NOMO-1 (cell line): ENCODE measurements around the gene SRCAP.

Experiments
- DNase-seq, 2 experiments: peaks; one replicate each; lab custom pipeline; 2025; ENCODE audit not compliant: unreplicated experiment in 2 of 2; lab: John Stamatoyannopoulos, UW

Gene SRCAP

DNA sequence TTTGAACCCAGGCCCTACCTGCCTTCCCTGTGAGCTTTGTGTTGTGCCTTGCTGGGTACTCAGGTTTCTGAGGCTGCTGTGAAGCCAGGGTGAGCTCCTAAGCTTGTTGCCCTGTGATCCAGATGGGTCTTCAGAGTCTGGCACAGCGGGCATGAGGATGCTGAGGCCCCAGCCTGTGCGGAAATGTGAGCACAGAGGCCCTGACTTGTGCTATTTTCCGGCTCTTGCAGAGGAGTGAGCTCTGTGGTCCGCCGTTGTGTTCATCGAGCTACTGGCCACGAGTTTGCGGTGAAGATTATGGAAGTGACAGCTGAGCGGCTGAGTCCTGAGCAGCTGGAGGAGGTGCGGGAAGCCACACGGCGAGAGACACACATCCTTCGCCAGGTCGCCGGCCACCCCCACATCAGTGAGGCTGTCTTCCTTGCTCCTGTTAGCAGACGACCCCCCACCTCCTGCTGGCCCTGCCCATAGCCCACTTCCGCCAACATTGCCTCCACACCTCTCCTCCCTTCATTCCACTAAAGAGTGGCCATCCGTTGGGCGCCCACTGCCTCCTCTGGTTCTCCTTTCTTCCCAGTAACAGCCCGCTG lies 52.0 kb downstream of the SRCAP start:
- no peak for DNase-seq

DNA sequence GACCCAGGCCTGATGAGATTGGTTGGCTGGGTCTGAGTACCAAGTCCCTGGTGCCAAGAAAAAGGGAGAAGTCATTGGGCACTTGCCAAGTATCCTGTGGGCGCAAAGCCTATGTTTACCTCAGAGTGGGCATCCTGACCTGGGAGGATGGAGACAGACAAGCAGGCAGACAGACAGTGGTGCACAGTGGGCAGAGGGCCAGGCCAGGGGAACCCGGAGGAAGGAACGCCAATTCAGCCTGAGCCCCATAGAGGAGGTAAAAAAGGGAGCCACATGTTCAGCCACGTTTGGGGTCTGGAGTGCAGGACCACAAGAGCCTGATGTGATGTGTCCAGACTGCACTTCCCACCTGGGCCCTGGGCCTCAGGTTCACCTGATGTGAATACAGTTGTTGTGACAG lies 54.6 kb downstream of the SRCAP start:
- DNase-seq = no peak

DNA sequence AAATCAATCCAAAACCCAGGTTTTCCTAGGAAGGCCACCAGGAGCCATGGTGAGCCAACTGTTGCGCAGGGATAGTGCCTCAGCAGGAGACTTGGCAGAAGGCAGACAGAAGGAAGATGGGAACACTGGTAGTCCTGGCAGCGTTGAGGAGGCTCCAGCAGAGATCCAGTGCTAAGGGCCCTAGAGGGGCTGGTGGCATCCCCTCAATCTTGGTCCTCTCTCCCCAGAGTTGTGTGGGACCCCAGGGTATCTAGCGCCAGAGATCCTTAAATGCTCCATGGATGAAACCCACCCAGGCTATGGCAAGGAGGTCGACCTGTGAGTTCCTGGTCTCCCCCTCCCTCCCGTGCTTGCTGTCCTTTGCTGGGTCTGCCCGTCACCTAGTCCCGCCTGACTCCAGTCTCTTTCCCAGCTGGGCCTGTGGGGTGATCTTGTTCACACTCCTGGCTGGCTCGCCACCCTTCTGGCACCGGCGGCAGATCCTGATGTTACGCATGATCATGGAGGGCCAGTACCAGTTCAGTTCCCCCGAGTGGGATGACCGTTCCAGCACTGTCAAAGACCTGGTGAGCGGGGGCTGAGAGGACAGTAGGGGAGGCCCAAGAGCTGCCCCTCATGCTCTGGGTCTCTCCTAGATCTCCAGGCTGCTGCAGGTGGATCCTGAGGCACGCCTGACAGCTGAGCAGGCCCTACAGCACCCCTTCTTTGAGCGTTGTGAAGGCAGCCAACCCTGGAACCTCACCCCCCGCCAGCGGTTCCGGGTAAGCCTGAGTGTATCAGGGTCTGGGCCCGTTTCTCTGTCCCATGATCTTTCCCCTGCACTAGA lies 57.2 kb downstream of the SRCAP start:
- DNase-seq = no peak

GRCh38 chr16:30756781-30757100 lies 57.8 kb downstream of the SRCAP start:
- DNase-seq = no peak

DNA sequence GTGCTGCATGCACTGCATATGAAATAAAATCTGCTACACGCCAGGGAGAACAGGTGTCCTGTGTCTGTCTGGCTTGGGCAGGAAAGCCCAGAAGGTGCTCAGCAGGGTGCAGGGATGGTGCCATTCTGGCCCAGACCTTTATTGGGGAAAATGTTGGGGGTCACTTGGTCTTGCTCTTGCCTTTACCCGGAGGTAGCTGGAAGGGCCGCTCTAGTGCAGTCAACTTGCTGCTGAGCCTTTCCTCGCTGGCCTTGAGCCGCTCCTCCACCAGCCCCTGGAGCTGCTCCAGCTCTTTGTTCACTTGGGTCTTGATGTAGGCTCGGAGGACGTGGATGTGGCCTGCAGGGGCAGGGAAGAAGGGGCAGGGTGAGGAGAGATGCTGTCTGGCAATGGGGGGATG lies 58.3 kb downstream of the SRCAP start:
- DNase-seq = no peak

GRCh38 chr16:30758988-30759491 lies 60.1 kb downstream of the SRCAP start:
- DNase-seq = peak; percentile 90 to 96

- no peak for DNase-seq
Measured at GRCh38 chr16:30760001-30760559, 61.1 kb downstream of the SRCAP start.

- DNase-seq = peak in 1 of 2 experiments; percentile 21
Measured at GRCh38 chr16:30760577-30761426, 61.8 kb downstream of the SRCAP start.

DNA sequence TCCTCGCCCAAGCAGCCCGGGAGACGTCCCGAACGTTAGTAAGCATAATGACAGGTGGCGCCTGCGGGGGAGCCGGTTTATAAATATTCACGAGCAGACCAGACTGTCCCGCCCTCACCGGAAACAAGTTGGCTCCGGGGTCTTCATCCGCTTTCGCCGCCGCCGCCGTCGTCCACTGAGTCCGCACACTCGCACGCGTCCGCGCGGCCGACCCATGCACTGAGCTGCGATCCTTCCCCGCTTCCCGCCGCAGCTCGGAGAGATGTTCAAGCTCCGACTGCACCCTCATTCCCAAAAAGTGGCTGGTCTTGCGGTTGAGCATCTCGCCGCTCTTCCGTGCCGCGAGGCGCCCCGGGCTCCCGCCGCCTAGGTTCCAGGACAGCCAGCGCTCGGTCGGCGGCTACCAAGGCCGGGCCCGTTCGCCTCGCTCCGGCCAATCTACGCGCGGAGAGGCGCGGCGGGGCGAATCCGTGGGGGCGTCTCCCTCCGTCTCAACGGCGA lies 62.5 kb downstream of the SRCAP start:
- no peak for DNase-seq

GRCh38 chr16:30761928-30762902 lies 63.2 kb downstream of the SRCAP start, which contains the start of the genes CFAP119 and RNF40:
TSS of gene CFAP119 (minus strand) at chr16:30762062. CDS start at chr16:30761748, 314 bp downstream.
TSS of gene RNF40 (plus strand) at chr16:30762322. CDS start at chr16:30762546, 224 bp downstream.
- DNase-seq = peak; percentile 95 to 97

DNA sequence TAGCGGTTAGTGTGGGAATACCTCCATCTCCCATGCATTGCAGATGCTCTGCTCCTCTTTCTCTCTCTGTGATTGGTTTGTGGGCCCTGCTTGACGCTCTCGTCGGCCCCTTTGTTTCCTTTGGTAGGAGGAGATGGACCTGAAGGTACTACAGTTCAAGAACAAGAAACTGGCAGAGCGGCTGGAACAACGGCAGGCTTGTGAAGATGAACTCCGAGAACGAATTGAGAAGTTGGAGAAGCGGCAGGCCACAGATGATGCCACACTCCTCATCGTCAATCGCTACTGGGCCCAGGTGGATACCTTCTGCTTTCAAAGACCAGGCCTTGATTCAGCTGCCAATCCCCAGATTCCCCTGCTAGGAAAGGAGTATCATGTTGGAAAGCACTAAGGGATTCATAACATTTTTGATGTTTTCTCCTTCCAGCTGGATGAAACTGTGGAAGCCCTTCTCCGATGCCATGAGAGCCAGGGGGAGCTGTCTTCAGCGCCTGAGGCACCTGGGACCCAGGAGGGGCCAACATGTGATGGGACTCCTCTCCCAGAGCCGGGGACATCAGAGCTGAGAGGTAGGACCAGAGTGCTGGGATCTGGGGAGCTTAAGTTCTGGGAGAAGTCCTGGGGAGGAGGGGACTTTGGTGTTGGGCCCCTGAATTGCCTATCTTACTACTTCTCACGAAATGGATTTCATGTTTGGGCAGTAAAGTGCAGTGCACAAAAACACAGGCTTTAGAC lies 64.2 kb downstream of the SRCAP start:
- no peak for DNase-seq

- DNase-seq = no peak
Measured at GRCh38 chr16:30764086-30764485, 65.1 kb downstream of the SRCAP start.

DNA sequence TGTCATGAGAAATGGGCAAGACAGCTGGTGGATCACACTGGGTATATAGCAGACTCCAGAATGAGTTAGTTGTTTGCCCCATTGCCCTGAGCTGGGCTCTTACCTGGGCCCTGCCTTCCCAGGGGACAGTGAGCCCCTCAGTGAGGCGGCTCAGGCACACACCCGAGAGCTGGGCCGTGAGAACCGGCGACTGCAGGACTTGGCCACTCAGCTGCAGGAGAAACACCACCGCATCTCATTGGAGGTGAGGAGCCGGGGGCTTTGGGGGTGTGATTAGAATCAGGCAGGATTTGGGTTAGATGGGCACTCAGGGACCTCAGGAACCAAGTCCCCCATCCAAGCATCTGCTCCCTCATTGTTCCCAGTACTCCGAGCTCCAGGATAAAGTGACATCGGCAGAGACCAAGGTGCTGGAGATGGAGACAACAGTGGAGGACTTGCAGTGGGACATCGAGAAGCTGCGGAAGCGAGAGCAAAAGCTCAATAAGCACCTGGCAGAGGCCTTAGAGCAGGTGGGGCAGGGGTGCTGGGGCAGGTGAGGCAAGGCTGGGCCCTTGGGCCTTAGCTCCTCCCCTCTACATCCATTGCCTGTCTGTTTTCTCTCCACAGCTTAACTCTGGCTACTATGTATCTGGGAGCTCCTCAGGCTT lies 66.0 kb downstream of the SRCAP start:
- no peak for DNase-seq

GRCh38 chr16:30766206-30766932 lies 67.4 kb downstream of the SRCAP start:
- DNase-seq = no peak

DNA sequence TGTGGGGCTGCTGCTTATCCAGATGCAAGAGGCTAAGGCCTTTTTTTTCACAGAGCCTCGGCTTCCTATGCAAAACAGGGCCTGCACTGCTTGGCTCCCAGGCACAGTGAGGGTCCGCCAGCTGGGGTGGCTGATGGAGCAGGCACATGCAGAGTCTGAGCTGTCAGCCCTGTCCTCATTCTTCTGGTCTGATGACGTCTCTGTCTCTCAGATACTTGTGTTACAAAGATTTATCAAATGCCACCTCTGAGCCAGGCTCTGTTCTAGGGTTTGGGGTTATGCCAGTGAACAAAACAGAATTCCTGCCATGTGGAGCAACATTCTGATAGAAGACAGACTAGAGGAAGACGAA lies 67.9 kb downstream of the SRCAP start:
- no peak for DNase-seq

- no peak for DNase-seq
Measured at GRCh38 chr16:30767767-30768465, 68.9 kb downstream of the SRCAP start.

GRCh38 chr16:30768583-30769181 lies 69.7 kb downstream of the SRCAP start:
- DNase-seq = no peak
